B cell (primary cell): ENCODE results near the gene NDOR1. TPM values are rescaled to one million over a fixed set of nuclear protein-coding genes. Genes with fewer than 3 reads are reported as not detected.

Experiments used
- ATAC-seq: fragments of 200-7000 bp; cut with Tn5 transposase; one replicate; pipeline ENCODE4 v1.10.0; 2021; ENCODE audit warnings: low read depth, mild to moderate bottlenecking, moderate number of reproducible peaks, moderate library complexity
- CTCF ChIA-PET: fragments of 350-600 bp; sonication (Branson Sonifier 250); formaldehyde crosslinking; loops from one replicate; lab custom pipeline; 2021; ENCODE audit warnings: antibody characterized with exemption, inconsistent platforms; lab: Charles Lee
- POLR2A ChIA-PET: fragments of 350-600 bp; sonication (Branson Sonifier 250); formaldehyde crosslinking; loops from one replicate; lab custom pipeline; 2021; ENCODE audit warnings: antibody characterized with exemption; lab: Charles Lee
- DNase-seq: peaks from one replicate; pipeline ENCODE4 v3.0.0; 2013
- H2AFZ ChIP-seq: 2 replicates; pipeline ENCODE4 v1.6.1; 2012; ENCODE audit warnings: mild to moderate bottlenecking, low read depth, low read length; ENCODE audit not compliant: insufficient read depth, poor library complexity, severe bottlenecking
- H3K27ac ChIP-seq, 2 donors: 1 replicate in 1 of 2; 2 replicates in 1 of 2; pipeline ENCODE4 v1.5.1; 2012 to 2013; ENCODE audit warnings: low read length in 2 of 2, mild to moderate bottlenecking in 2 of 2, moderate library complexity in 1 of 2
- H3K27me3 ChIP-seq, 4 experiments: fragments of 200-600 bp in 1 of 4; sonication (generic) in 1 of 4; replicated peaks in 1 of 4; 1 replicate in 2 of 4; 2 replicates in 2 of 4; pipeline versions ENCODE4 v1.6.1 to v1.7.0; 2013 to 2016; ENCODE audit warnings: low read length in 3 of 4, mild to moderate bottlenecking in 2 of 4, mixed read lengths in 1 of 4, moderate library complexity in 1 of 4; ENCODE audit not compliant: insufficient read depth in 4 of 4, control insufficient read depth in 3 of 4; ENCODE audit errors: control extremely low read depth in 1 of 4
- H3K36me3 ChIP-seq, 2 experiments: replicated peaks in 1 of 2; 1 replicate in 1 of 2; 2 replicates in 1 of 2; pipeline versions ENCODE4 v1.6.1 to v1.7.1; 2013; ENCODE audit warnings: low read length in 1 of 2; ENCODE audit not compliant: insufficient read depth in 2 of 2, control insufficient read depth in 1 of 2; ENCODE audit errors: control extremely low read depth in 1 of 2, extremely low read depth in 1 of 2
- H3K4me1 ChIP-seq, 2 donors: fragments of 200-600 bp in 1 of 2; sonication (generic) in 1 of 2; 1 replicate in 1 of 2; 2 replicates in 1 of 2; pipeline versions ENCODE4 v1.5.1 to v1.6.1; 2013 to 2017; ENCODE audit warnings: low read length in 2 of 2; ENCODE audit not compliant: control insufficient read depth in 2 of 2, insufficient read depth in 2 of 2
- H3K4me2 ChIP-seq: replicated peaks from 2 replicates; pipeline ENCODE3; 2012; ENCODE audit warnings: mild to moderate bottlenecking, low read depth, low read length; ENCODE audit not compliant: poor library complexity, severe bottlenecking
- H3K4me3 ChIP-seq, 5 experiments: fragments of 200-600 bp in 1 of 5; sonication (generic) in 1 of 5; 1 replicate in 3 of 5; 2 replicates in 2 of 5; pipeline versions ENCODE4 v1.5.1 to v1.7.0; 2011 to 2016; ENCODE audit warnings: low read length in 4 of 5, mild to moderate bottlenecking in 4 of 5, low read depth in 2 of 5, control low read depth in 1 of 5, moderate library complexity in 1 of 5; ENCODE audit not compliant: insufficient read depth in 1 of 5; ENCODE audit errors: control extremely low read depth in 1 of 5, extremely low read depth in 1 of 5
- H3K79me2 ChIP-seq: fragments of 200-600 bp; sonication (generic); one replicate; pipeline ENCODE4 v1.6.0; 2016; ENCODE audit warnings: low read length; ENCODE audit not compliant: control insufficient read depth, insufficient read depth
- H3K9ac ChIP-seq: fragments of 200-600 bp; sonication (generic); 2 replicates; pipeline ENCODE4 v1.6.1; 2017; ENCODE audit warnings: mild to moderate bottlenecking, low read length, moderate library complexity
- H3K9me3 ChIP-seq, 3 donors: one replicate each; pipeline versions ENCODE4 v1.6.1 to v1.7.1; 2013; ENCODE audit warnings: low read length in 2 of 3; ENCODE audit not compliant: control insufficient read depth in 2 of 3, insufficient read depth in 1 of 3; ENCODE audit errors: control extremely low read depth in 1 of 3
- H4K20me1 ChIP-seq: 2 replicates; pipeline ENCODE4 v1.6.0; 2012; ENCODE audit warnings: mild to moderate bottlenecking, low read length; ENCODE audit not compliant: insufficient read depth, control insufficient read depth, poor library complexity, severe bottlenecking
- H3K27ac Mint-ChIP-seq: one replicate; pipeline ENCODE4 v1.8.0; 2021; ENCODE audit warnings: mixed read lengths
- H3K27me3 Mint-ChIP-seq: one replicate; pipeline ENCODE4 v1.8.0; 2021; ENCODE audit warnings: mixed read lengths
- H3K4me1 Mint-ChIP-seq: one replicate; pipeline ENCODE4 v1.8.0; 2021; ENCODE audit warnings: mixed read lengths
- H3K4me3 Mint-ChIP-seq: one replicate; pipeline ENCODE4 v1.8.0; 2021; ENCODE audit warnings: mixed read lengths
- H3K9me3 Mint-ChIP-seq: one replicate; pipeline ENCODE4 v1.8.0; 2022; ENCODE audit warnings: mixed read lengths; ENCODE audit not compliant: insufficient read depth
- CTCF ChIP-seq: fragments of 200-600 bp; IDR thresholded peaks from one replicate; pipeline ENCODE4 v1.8.0; 2022; ENCODE audit warnings: antibody characterized with exemption, mild to moderate bottlenecking
- EZH2 ChIP-seq: IDR thresholded peaks from 2 replicates; pipeline ENCODE4 v1.6.1; 2012; ENCODE audit warnings: borderline replicate concordance, low read depth, mild to moderate bottlenecking, moderate library complexity, low read length; ENCODE audit not compliant: insufficient read depth, poor library complexity, severe bottlenecking
- WGBS: methylation state at CpG from one replicate; pipeline ENCODE4 v1.1.5; 2013; ENCODE audit warnings: missing lambda C conversion rate; ENCODE audit not compliant: insufficient coverage; 5-methylcytosine and 5-hydroxymethylcytosine counted together
- intact Hi-C: fragments of 100-400 bp; cut with micrococcal nuclease; formaldehyde crosslinking; loops from one replicate; pipeline ENCODE4 v1.10.0; 2022
- polyA plus RNA-seq: library from polyadenylated mRNA; depleted of rRNA; stranded (reverse); fragments of >200 nt; gene quantifications from 2 replicates; pipeline ENCODE4 v1.2.3, GENCODE V29; 2012
- total RNA-seq, 2 donors: library from RNA; stranded (reverse); fragments of 120-200 nt in 1 of 2; gene quantifications; 1 replicate in 1 of 2; 2 replicates in 1 of 2; pipeline versions ENCODE4 v1.2.3 to v1.2.4, GENCODE V29; 2013 to 2022

The NDOR1 gene
- total and polyA plus RNA-seq, 2 donors (not counting 1 experiment from before 2014, with no cell fraction given), result 36.4 to 40.9 TPM

GRCh38 chr9:137186385-137186784 lies 19.1 kb upstream of the NDOR1 start:
- WGBS, result 96% methylated on average over 5 of the region's 6 CpGs
- Histone ChIP-seq H3K27me3 (no peaks in the 10 kb centered on the region), H3K36me3 (peaks cover 0 to 59% of the 10 kb centered on the region in 2 experiments), H2AFZ (no peak overlapping the region), H3K4me1 (peaks cover 26 to 40% of the 10 kb centered on the region in 2 donors), H3K9me3 (peaks cover 0 to 3% (median 0%) of the 10 kb centered on the region in 3 donors), H4K20me1 (peaks cover 66% of the 10 kb centered on the region), H3K79me2 (peaks cover 62% of the 10 kb centered on the region), H3K27ac (no peak overlapping the region), H3K4me3 (no peak overlapping the region), H3K9ac (no peak overlapping the region), H3K4me2 (peak overlapping the region; percentile 95)
- ATAC-seq, result no peak
- TF ChIP-seq CTCF, result no peak
- no peak for TF ChIP-seq EZH2
- DNase-seq, result no peak
- Mint-ChIP-seq H3K4me1 (peaks cover 36% of the 10 kb centered on the region), H3K27me3 (no peaks in the 10 kb centered on the region), H3K4me3 (peak overlapping the region; percentile 96), H3K27ac (no peak overlapping the region), H3K9me3 (no peaks in the 10 kb centered on the region)
- ChIA-PET CTCF (no interaction called here), POLR2A (no interaction called here)
- intact Hi-C loops, result loop anchor here (5.0 kb wide), 1 partner anchor 59 kb away; no protein-coding TSS in a partner anchor

GRCh38 chr9:137187386-137187785 lies 18.1 kb upstream of the NDOR1 start:
- TF ChIP-seq CTCF, result no peak
- intact Hi-C loops, result loop anchor here (5.0 kb wide), 1 partner anchor 60 kb away; no protein-coding TSS in a partner anchor
- ChIA-PET POLR2A (interaction anchor here (0.5 to 2.7 kb wide), 4 partner anchors 11 to 188 kb away, joined by 3 to 21 read pairs (median 12); partner anchors contain the start of gene RNF208), CTCF (interaction anchor here (2.8 to 4.0 kb wide), 3 partner anchors 15 to 50 kb away, joined by 13 to 42 read pairs (median 22); partner anchors contain the start of genes CYSRT1, RNF224 and TPRN)
- Mint-ChIP-seq H3K27ac (peak overlapping the region; percentile 95), H3K27me3 (no peaks in the 10 kb centered on the region), H3K9me3 (no peaks in the 10 kb centered on the region), H3K4me1 (peaks cover 36% of the 10 kb centered on the region), H3K4me3 (peak overlapping the region; percentile 96)
- H4K20me1 ChIP-seq, result peaks cover 66% of the 10 kb centered on the region
- peak overlapping the region in 1 of 2 donors; percentile 90 for H3K27ac ChIP-seq
- DNase-seq (no peak), ATAC-seq (no peak)
- H3K27me3 ChIP-seq, result no peaks in the 10 kb centered on the region
- H3K36me3 ChIP-seq, result peaks cover 0 to 56% of the 10 kb centered on the region in 2 experiments
- peak overlapping the region; percentile 95 for H3K4me2 ChIP-seq
- H2AFZ ChIP-seq, result no peak overlapping the region
- peaks cover 0 to 3% (median 0%) of the 10 kb centered on the region in 3 donors for H3K9me3 ChIP-seq
- peak overlapping the region; percentile 94 for H3K9ac ChIP-seq
- H3K79me2 ChIP-seq, result peaks cover 71% of the 10 kb centered on the region
- 86% methylated on average over 15 of the region's 15 CpGs for WGBS
- peak overlapping the region; percentile 50 to 99 (median 98) for H3K4me3 ChIP-seq
- H3K4me1 ChIP-seq, result peaks cover 26 to 40% of the 10 kb centered on the region in 2 donors
